Medulla oblongata (tissue), 1 donor: ENCODE measurements around the gene VEPH1.

Source experiments
- DNase-seq: peaks from one replicate; pipeline ENCODE4 v3.0.0-alpha.2; 2015; ENCODE audit errors: extremely low spot score

Gene VEPH1

GRCh38 chr3:157429708-157430107 is 73.5 kb downstream of the VEPH1 start:
- DNase-seq = no peak

DNA sequence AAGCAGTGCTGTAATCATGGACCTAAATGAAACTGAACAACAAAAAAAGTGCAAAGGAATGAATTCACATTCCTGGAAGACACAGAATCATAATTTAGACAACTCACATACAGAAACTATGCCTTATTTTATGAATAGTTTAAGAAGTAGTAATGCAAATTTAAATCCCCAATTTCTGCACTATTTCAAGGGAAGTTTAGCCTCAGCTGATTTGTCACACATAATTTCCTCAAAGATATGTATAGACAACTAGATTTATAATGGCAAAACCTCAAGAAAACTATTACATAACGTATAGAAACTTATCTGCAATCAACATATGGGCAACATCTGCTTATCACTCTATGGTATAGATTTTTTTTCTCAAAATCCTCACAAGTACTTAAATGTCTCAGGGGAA is 74.4 kb downstream of the VEPH1 start:
- DNase-seq = no peak

DNA sequence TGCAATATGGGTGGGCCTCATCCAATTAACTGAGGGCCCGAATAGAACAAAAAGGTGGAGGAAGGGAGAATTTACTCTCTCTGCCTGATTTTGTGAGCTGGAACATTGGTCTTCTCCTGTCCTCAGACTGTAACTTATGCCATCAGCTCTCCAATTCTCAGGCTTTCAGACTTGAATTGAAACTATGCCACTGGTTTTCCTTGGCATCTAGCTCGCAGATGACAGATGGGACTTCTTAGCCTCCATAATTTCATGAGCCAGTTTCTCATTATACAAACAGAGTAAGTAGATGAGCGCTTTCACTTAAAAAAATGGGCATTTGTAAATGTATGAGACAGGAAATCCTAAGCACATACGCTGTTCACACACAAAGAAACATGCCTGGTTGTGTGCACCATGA is 75.3 kb downstream of the VEPH1 start:
- DNase-seq = no peak

- DNase-seq = no peak
Measured at GRCh38 chr3:157423337-157423736, 79.9 kb downstream of the VEPH1 start.

- no peak for DNase-seq
Measured at GRCh38 chr3:157420606-157421130, 82.5 kb downstream of the VEPH1 start.

DNA sequence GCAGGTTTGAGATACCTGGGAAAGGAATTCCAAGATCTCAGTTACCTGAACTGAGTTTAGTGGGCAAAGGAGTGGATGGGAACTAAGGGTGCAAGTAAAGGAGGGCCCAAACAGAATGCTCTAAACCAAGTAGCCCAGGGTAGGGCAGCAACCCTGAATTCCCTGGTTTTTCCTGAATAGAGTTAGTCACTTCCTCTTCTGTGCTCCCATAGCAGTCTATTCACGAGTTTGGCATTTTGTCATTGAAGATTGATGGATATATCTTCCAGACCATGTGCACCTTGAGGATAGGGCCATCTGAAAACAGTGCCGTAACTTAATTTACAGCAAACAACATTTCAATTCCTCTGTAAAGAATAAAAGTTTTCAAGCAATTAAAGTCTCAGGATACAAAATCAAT is 85.1 kb downstream of the VEPH1 start:
- no peak for DNase-seq

GRCh38 chr3:157417247-157417646 is 86.0 kb downstream of the VEPH1 start:
- DNase-seq = no peak

GRCh38 chr3:157416347-157417087 is 86.7 kb downstream of the VEPH1 start:
- DNase-seq = no peak

GRCh38 chr3:157414861-157415260 is 88.4 kb downstream of the VEPH1 start:
- DNase-seq = no peak

DNA sequence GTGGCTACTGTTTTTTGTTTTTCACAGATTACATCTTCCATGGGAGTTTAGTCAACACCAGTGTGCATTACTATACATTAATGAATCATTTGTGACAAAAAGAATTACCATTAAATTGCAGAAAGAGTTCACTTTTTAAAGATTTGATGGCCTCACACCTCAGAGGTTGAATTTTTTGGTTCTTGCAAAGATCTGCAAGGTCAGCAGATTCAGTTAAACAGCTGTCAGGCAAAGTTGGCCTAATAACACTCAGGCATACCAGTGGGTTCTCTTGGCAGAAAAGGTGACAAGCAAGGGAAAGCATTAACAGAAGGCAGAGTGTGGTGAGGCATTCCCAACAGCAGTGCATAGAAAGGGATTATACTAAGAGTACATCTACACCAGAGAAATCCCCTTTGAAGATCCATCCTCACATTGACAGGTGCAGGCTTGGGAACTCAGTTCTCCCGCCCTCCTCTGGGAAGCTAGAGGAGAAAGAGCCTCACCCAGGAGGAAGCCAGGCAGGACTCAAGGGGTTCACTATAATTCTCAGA is 90.8 kb downstream of the VEPH1 start:
- no peak for DNase-seq

DNA sequence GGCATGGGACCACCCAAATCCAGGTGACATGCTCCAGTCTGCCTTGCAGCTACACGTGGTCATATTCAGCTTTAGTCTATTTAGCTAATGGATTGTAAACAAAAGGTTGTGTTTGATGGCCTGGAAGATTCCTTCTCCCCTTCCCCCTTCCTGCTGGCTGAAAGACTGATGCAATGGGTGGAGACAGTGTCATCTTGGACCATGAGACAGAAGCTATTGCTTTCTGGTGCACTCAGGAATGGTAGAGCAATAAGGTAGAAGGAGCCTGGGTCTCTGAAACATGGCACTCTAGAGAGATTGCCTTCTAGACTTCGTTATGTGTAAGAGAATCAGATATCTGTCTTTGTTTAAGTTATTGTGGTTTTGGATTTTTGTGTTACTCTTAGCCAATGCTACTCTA is 92.3 kb downstream of the VEPH1 start:
- no peak for DNase-seq

GRCh38 chr3:157409516-157409915 is 93.7 kb downstream of the VEPH1 start:
- DNase-seq = no peak

- no peak for DNase-seq
Measured at GRCh38 chr3:157408499-157409149, 94.6 kb downstream of the VEPH1 start.

- no peak for DNase-seq
Measured at GRCh38 chr3:157407769-157408168, 95.4 kb downstream of the VEPH1 start.

- no peak for DNase-seq
Measured at GRCh38 chr3:157406394-157406793, 96.8 kb downstream of the VEPH1 start.

DNA sequence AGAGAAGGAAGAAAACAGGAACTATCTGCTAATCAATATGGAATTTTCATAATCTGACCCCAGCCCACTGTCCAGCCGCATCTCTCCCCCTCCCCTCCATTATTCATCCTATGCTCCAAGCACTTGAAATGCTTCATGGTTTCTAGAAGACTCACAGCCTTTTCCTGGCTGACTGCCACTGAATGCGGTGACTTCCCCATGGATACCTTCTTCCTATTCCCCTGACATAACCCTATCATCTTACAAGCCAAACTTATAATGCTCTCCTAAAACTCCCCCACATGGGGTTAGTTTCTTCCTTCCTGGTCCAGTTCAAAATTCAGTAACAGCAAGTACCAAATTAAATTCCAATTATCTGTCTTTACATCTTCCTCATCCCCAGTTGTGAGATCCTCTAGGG is 97.8 kb downstream of the VEPH1 start:
- no peak for DNase-seq

DNA sequence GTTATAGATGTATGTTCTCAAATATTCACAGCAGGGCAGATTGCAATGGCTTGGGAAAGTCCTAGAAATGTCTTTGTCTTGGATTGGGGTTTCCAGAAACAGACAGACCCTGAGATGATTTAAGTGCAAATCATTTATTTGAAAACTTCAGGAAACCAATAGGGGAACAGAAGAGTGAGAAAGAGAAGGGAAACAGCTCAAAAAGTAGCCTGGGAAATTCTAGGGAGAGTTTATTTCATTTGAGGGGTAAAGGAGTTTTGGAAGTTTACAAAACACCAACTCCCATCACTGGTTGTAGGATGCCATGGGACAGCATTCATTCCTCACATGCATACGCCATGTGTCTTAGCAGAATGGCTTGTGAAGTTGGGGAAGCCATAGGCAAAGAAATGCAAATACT is 98.8 kb downstream of the VEPH1 start:
- DNase-seq = no peak

DNA sequence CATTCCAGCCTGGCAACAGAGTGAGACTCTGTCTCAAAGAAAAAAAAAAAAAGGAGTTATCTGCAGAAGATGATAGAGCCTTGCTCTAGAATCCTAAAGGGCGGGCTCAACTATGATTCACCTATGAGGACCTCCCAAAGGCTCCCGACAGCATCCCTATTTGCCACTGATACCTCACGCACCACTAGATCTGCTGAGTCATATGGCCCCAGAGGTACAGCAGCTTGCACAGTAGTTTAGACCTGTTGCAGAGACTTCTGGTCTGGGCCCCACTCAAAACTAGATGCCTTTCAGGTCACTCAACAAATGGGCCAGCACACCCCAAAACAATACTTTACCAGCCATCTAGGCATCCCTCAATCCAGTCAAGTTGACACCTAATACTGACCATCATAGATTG is 104.6 kb downstream of the VEPH1 start:
- DNase-seq = no peak

GRCh38 chr3:157394411-157394810 is 108.8 kb downstream of the VEPH1 start:
- DNase-seq = no peak

GRCh38 chr3:157393113-157393512 is 110.1 kb downstream of the VEPH1 start:
- DNase-seq = no peak

DNA sequence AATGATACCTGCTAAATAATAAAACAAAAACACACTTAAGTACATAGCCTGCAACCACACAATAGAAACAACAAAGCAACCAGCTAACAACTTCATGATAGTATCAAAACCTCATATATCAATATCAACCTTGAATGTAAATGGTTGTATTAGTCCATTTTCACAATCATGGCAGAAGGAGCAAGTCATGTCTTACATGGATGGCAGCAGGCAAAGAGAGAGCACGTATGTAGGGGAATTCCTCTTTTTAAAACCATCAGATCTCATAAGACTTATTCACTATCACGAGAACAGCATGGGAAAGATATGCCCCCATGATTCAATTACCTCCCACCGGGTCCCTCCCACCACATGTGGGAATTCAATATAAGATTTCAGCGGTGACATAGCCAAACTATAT is 111.1 kb downstream of the VEPH1 start:
- DNase-seq = no peak

GRCh38 chr3:157390713-157391515 is 112.3 kb downstream of the VEPH1 start:
- DNase-seq = no peak
